DLD1 (cell line): Measurements from ENCODE around the gene ZBTB16.

Experiments used
- in situ Hi-C: cut with HindIII; loops from 2 replicates; pipeline ENCODE4 v1.10.0; 2017; ENCODE audit warnings: low sequenced_read_pairs

Gene ZBTB16

DNA sequence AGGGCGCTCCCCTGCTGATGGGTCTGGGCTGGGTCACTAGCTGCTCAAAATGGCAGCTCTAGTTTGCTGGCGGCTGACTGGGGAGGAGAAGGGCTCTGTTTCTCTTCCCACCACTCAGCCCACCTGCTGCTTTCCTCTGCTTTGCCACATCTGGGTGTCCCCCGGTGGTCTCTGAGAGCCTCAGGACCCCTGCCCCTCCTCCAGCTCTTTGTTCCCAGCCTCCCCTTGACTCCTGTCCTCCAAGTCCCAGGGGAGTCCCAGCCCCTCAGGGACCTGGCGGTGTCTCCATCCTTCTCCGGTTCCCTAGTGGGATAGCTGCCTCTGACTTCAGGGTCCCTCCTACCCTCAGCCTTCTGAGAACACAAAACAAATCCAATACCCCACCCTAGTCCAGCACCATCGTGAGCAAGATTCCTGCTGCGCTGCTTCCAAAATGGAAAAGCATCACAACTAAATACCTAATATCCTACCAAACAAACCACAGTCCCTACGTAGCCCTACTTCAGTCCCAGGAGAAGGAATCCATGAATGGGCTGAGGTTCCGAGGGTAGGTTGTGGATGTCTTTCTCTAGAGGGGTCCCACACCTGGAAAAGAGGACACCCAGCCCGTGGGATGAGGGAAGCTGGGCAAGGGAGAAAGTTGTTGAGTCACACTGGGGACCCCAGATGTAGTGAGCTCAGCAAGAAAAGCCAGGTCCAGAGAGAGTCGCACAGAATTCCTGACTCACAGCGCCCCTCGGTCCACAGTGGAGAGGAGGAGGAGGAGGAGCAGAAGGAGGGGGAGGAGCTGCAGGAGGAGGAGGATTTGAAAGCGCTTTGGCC is 191.7 kb downstream of the ZBTB16 start:
- in situ Hi-C loops, result loop anchor here (25.0 kb wide), 1 partner anchor 214 kb away; no protein-coding TSS in a partner anchor

- in situ Hi-C loops, result loop anchor here (25.0 kb wide), 1 partner anchor 215 kb away; no protein-coding TSS in a partner anchor
Measured at GRCh38 chr11:114251815-114252337, 192.4 kb downstream of the ZBTB16 start.

GRCh38 chr11:114252767-114253166 is 193.3 kb downstream of the ZBTB16 start:
- in situ Hi-C loops, result loop anchor here (25.0 kb wide), 1 partner anchor 215 kb away; no protein-coding TSS in a partner anchor

GRCh38 chr11:114253771-114254170 is 194.3 kb downstream of the ZBTB16 start:
- in situ Hi-C loops, result loop anchor here (25.0 kb wide), 1 partner anchor 216 kb away; no protein-coding TSS in a partner anchor

DNA sequence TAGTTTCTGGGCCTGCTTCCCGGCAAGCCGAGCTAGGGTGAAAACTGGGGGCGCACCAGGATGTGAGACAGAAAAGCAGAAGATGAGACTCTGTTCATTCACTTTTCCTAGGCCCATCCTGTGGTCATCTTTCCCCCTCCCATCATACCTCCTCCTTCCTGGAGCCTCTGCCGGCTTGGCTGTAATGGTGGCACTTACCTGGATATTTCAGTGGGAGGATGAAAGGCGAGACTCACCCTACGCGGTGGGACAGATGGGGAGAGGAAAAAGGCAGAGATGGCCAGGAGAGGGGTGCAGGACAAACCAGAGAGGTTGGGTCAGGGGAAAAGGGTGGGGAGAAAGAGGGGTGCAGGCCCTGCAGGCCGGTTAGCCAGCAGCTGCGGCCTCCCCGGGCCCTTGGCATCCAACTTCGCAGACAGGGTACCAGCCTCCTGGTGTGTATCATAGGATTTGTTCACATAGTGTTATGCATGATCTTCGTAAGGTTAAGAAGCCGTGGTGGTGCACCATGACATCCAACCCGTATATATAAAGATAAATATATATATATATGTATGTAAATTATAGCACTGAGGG is 195.1 kb downstream of the ZBTB16 start:
- in situ Hi-C loops, result loop anchor here (5.0 to 25.0 kb wide), 2 partner anchors 52 to 217 kb away; no protein-coding TSS in a partner anchor

GRCh38 chr11:114255289-114255688 is 195.8 kb downstream of the ZBTB16 start:
- in situ Hi-C loops, result loop anchor here (5.0 to 25.0 kb wide), 2 partner anchors 53 to 218 kb away; no protein-coding TSS in a partner anchor

DNA sequence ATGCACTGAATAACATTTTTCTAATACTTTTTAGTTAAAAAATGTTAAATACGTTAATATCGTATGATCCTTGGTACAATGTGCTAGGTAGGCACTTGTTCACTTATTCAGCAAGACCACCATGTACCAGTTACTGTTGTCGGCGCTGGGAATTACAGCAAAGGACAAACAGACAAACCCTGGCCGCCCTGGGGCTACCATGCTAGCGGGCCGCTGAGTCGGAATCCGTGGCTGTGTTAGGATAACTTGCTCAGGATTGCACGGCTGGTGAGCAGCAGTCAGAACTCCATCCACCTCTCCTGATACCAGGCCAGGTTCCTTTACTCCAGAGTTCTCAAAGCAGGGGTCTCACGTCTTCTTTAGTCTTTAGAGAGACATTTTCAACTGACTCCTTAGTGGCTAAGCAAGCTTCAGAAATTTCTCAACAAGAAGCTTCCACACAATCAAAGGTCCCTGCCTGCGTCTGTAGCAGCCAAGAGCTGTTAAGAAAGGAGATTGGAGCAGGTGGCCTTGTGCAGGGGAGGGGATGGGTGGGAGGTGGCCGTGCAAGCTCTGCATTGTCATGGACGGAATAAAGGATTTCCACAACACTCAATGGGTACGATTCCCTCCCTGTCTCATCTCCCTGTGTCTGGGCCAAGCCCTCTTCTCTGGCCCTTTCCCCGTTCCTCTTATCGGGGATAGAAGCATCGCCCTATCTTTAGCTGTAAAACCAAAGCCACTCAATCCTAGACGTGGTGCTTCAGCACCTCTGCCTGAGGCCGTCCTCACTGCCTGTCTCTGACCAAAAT is 196.9 kb downstream of the ZBTB16 start:
- in situ Hi-C loops, result loop anchor here (5.0 to 25.0 kb wide), 2 partner anchors 54 to 219 kb away; no protein-coding TSS in a partner anchor

DNA sequence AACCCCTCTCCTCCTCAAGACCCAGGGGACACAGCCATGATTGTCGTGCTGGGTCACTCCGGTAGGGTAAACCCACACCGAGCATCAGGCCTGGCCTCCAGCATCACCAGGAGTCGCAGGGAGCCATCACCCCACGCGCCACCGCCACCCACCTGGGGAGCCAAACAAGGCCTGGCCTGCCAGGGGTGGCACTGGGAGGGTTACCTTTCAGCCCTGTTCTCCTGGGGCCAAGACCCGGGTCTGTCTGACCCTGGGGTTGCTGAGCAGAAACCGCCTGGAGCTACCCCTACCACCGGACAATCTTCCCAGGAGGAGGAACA is 197.4 kb downstream of the ZBTB16 start:
- in situ Hi-C loops, result loop anchor here (5.0 to 25.0 kb wide), 2 partner anchors 55 to 220 kb away; no protein-coding TSS in a partner anchor

DNA sequence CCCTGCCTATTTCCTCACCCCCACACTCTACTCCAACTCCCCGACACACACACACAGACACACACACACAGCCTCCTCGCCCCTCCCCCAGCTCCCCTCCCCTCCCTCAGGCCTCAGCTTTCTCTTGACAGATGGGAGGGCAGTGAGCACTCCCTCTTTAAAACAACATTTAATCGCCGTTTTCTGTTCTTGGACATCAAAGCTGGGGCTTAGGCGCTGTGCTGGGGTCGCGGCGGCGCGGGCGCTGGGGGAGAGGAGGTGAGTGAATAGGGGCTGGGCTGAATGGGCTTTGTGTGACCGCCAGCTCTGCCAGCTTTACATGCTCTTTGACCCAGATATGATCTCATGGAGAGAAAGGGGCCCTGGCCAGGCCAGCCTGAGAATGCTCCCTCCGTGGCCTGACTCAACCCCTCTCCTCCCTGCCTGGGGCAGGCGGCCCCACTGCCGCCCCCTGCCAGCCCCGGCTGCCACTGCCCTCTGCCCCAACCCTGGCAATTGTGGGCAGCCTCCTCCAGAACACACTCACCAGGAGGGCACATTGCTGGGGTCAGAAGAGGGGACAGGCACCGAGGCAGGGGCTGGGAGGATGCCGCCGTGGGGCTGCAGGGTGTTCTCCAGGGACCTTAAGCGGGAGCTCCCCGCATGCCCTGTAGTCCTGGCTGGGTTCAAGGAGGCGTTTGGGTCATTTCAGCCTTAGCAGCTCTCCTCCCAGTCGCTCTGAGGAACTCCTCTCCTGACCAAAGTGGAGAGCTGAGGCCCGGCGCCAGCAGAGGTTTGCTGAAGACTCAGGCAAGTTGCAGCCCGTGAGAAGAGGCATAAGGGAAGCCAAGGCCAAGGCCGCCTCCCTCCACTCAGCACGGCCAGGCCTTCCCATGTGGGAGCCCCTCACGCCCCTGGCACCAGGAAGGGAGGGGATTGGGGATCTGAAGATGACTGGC is 198.4 kb downstream of the ZBTB16 start:
- in situ Hi-C loops, result loop anchor here (5.0 to 25.0 kb wide), 2 partner anchors 56 to 221 kb away; no protein-coding TSS in a partner anchor

DNA sequence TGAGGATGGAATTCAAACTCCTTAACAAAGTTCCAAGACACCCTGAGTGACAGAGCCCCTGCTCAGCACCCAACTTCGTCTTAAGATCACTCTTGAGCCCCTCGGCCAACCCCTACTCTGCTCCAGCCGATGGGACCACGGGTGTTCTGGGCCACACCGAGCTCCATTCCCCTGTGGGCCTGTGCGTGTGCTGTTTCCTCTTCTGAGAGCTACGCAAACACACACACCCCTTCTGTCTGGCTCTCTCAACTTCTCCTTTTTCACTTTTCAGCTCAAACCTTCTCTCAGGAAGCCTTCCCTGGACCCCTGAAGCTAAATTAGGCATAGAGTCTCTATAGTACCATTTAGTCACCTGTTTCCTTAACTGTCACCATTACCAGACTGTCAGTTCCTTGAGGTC is 199.2 kb downstream of the ZBTB16 start:
- in situ Hi-C loops, result loop anchor here (5.0 to 25.0 kb wide), 2 partner anchors 56 to 221 kb away; no protein-coding TSS in a partner anchor

DNA sequence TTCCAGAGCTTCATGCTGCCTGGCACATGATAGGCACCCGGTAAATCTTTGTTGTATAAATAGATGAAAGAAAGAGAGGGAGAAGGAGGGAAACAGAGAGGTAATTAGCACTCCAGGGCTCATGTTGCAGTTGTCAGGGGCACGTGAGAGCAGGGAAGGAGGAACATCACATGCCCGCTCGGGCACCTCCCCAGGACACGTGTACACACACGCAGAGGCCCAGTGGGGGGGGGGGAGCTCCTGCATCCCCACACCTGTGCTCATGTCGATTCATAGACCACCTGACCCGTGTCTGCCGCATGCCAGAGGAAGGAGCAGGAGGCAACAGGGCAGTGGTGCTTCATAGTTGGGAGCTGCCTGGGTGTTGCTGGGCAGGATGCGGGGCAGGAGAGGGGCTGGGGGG is 199.6 kb downstream of the ZBTB16 start:
- in situ Hi-C loops, result loop anchor here (5.0 to 25.0 kb wide), 2 partner anchors 57 to 222 kb away; no protein-coding TSS in a partner anchor

GRCh38 chr11:114259551-114259983 is 200.1 kb downstream of the ZBTB16 start:
- in situ Hi-C loops, result loop anchor here (5.0 to 25.0 kb wide), 2 partner anchors 57 to 222 kb away; no protein-coding TSS in a partner anchor

- in situ Hi-C loops, result loop anchor here (10.0 to 25.0 kb wide), 2 partner anchors 223 to 365 kb away; no protein-coding TSS in a partner anchor
Measured at GRCh38 chr11:114260077-114260476, 200.6 kb downstream of the ZBTB16 start.

DNA sequence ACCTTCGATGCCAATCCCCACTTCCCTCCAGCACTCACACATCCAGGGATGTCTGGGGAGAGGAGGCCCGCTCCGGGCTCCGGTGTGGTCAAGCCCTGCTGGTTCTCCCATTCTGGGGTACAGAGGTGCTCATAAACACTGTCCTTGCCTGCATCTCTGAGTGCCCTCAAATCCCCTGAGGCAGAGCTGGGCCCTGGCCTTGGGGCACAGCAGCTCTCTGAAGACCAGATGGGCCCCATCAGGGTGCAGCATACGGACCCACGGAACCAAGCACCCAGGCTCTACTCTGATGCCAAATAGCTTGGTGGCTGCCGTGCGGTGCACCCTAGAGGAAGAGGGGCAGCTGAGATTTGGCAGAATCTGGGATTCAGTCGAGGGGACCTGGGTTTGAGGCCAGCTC is 201.0 kb downstream of the ZBTB16 start:
- in situ Hi-C loops, result loop anchor here (10.0 to 25.0 kb wide), 2 partner anchors 223 to 366 kb away; no protein-coding TSS in a partner anchor

DNA sequence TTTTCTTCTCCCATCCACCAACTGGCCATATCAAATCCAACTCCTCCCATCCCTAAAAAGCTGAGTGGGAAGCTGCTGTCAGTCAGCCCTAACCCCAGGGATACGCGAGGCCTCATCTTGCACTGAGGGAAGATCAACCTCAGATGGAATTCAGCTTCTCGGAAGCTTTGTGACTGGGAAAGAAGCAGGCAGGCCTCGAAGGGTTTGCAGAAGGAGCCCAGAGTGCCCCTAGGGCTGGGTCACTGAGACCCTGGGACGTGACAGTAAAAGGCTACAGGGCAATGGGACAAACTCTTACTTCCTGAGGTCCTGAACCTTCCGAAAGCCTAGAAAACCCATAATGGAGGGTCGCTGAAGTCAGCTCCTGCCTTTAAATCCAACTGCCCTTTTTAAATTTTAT is 202.3 kb downstream of the ZBTB16 start:
- in situ Hi-C loops, result loop anchor here (10.0 to 25.0 kb wide), 2 partner anchors 224 to 367 kb away; no protein-coding TSS in a partner anchor

DNA sequence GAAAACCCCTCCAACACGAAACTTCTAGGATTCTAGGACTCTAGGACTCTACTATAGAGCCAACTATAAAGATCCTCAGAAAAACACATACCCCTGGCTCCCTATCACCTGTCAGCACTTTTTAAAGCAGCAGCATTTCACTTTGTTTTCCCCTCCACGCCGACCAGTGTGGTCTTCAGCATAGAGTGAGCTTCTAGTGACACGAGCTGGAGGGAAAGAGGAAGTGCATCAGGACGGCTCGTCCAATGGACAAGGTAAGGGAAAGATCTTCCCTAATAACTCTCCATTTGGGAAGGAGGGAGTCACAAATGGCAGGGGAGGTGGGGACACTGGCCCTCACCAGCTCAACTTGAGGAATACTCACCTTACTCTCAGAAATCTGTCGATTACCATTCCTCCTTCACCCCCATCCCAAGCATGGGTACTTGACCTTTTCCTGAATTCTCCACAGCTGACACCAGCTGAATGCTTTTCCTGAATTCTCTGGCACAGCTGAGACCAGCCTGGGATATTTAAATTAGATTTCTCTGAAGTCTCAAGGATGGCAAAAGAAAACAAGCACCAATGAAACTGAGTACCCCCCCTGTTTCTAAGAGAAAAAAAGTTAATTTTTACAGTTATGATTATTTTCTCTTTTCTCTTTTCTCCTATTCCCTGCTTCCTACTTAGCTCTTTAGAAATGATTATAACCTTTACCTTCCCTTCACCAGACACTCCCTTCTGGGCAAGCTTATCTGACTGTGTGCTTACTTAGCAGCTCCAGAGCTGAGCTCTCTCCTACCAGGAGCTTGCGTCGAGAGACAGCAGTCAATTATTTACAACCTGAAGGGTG is 203.4 kb downstream of the ZBTB16 start:
- in situ Hi-C loops, result loop anchor here (10.0 to 25.0 kb wide), 2 partner anchors 226 to 368 kb away; no protein-coding TSS in a partner anchor

DNA sequence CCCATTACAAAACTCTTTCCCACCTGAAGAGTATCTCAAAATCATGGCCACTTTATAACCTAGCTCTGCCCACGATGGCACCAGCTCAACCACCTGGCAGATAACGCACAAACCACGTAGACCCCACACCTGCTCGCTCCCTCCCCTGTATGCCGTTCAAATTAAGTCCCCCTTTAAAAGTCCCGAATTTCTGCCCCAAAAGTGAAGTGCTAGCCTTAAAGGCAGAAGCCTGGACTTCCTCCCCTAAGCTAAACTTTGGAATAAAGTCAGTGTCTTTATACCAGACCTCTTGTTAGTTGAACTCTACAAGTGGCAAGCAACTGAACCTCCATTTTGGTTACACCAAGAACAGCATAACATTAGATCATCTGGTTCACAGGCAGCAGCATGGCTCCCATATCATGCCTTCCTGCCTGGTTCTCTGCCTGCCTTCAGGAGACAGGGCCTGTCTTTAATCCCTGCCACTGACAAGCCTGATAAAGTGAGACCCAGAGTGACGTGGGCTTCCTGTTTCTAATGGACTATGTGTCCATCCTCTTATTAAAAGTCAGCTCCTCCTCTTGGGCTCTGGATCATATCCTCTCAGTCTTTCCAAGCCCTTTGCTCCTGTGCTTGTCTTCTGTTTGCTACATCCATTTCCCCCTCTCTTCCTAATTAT is 204.1 kb downstream of the ZBTB16 start:
- in situ Hi-C loops, result loop anchor here (10.0 to 25.0 kb wide), 2 partner anchors 226 to 369 kb away; no protein-coding TSS in a partner anchor
